ENCODE data around the gene NUAK2.

The NUAK2 gene

GRCh38 chr1:205255941-205256780 is 65.4 kb downstream of the NUAK2 start:
- peak; percentile 74 for DNase-seq (ENCODE audit: low read depth)

All from iris pigment epithelial cell (primary cell).